ENCODE data around the gene HUWE1. TPM values are rescaled to one million over a fixed set of nuclear protein-coding genes. Genes with fewer than 3 reads are reported as not detected.

Gene HUWE1
- total and polyA plus RNA-seq, 2 of the 13 experiments (the other 11 are each of a cell fraction or from before 2014, with no cell fraction given): 63.2 to 68.1 TPM

DNA sequence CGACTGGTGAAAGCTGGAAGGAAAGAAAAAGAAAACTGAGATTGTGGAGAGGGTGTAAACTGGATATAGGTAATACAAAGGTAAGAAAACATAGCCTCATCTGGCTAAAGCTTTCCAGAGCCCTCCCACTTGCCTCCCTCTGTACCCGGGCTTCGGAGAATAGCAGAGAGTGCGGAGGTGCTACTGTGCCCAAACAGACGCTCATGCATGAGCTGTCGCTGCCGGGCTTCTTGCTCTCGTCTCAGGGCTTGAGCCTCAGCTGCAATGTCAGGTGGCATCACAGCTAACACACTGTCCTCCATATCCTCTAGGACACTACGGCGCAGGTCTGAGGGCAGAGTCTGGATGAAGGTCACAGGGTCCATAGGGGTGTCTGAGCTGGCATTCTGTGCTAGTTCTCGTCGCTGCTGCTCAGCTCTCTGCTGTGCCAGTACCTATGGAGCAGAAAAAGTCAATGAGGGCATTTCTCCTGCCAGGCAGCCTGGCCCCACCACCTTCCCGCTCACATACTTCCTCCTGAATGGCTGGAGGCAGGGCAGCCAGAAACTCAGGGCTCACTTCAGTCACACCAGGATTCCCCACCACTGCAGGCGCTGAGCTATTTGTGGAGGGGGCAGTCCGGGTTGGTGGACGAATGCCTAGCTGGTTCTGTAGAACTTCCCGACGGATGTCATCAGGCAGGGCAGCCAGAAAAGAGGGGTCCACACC, 135.6 kb downstream of the HUWE1 start:
- H4K20me1 ChIP-seq (ENCODE audit: insufficient read depth, low read length): no peaks in the 10 kb centered on the region
- H3K36me3 ChIP-seq (replicated peaks in 1 of 2; ENCODE audit: control insufficient read depth in 1 of 2, insufficient read depth in 2 of 2, low read length in 2 of 2): peaks cover 15 to 68% of the 10 kb centered on the region in 2 experiments; a peak in 4 of 5 replicates
- H3K9me3 ChIP-seq (ENCODE audit: low read length): no peaks in the 10 kb centered on the region
- no peak for TF ChIP-seq BHLHE40 (IDR thresholded peaks at IDR 0.05; ENCODE audit: low read length)
- TF ChIP-seq, protein P1, sequence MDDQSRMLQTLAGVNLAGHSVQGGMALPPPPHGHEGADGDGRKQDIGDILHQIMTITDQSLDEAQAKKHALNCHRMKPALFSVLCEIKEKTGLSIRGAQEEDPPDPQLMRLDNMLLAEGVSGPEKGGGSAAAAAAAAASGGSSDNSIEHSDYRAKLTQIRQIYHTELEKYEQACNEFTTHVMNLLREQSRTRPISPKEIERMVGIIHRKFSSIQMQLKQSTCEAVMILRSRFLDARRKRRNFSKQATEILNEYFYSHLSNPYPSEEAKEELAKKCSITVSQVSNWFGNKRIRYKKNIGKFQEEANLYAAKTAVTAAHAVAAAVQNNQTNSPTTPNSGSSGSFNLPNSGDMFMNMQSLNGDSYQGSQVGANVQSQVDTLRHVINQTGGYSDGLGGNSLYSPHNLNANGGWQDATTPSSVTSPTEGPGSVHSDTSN (CRISPR knock-in tag; IDR thresholded peaks at IDR 0.05; ENCODE audit: borderline replicate concordance): no peak
- TF ChIP-seq HOXA5 (CRISPR knock-in tag; IDR thresholded peaks at IDR 0.05): no peak
- TF ChIP-seq ZNF264 (CRISPR knock-in tag; IDR thresholded peaks at IDR 0.05): no peak
- TF ChIP-seq, protein P2, sequence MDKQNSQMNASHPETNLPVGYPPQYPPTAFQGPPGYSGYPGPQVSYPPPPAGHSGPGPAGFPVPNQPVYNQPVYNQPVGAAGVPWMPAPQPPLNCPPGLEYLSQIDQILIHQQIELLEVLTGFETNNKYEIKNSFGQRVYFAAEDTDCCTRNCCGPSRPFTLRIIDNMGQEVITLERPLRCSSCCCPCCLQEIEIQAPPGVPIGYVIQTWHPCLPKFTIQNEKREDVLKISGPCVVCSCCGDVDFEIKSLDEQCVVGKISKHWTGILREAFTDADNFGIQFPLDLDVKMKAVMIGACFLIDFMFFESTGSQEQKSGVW (CRISPR knock-in tag; IDR thresholded peaks at IDR 0.05; ENCODE audit: borderline replicate concordance): no peak
- TF ChIP-seq REL (CRISPR knock-in tag; conservative IDR thresholded peaks at IDR 0.05): no peak
- no peak for TF ChIP-seq RBM22 (optimal IDR thresholded peaks at IDR 0.05; ENCODE audit: low read length)
- TF ChIP-seq, protein P3, sequence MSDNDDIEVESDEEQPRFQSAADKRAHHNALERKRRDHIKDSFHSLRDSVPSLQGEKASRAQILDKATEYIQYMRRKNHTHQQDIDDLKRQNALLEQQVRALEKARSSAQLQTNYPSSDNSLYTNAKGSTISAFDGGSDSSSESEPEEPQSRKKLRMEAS (IDR thresholded peaks at IDR 0.05): no peak
- no peak for TF ChIP-seq TP53 (CRISPR knock-in tag; conservative IDR thresholded peaks at IDR 0.05)
- no peak for TF ChIP-seq ELF1 (CRISPR knock-in tag; IDR thresholded peaks at IDR 0.05)
- TF ChIP-seq ZNF83 (CRISPR knock-in tag; IDR thresholded peaks at IDR 0.05; ENCODE audit: borderline replicate concordance): no peak
- TF ChIP-seq CEBPB (IDR thresholded peaks at IDR 0.05; ENCODE audit: borderline replicate concordance, low read depth, low read length): no peak
- TF ChIP-seq HNRNPK (IDR thresholded peaks at IDR 0.05; ENCODE audit: low read depth, low read length, poor library complexity, severe bottlenecking): no peak
- no peak for TF ChIP-seq SP2 (CRISPR knock-in tag; IDR thresholded peaks at IDR 0.05)
- TF ChIP-seq, protein P4, sequence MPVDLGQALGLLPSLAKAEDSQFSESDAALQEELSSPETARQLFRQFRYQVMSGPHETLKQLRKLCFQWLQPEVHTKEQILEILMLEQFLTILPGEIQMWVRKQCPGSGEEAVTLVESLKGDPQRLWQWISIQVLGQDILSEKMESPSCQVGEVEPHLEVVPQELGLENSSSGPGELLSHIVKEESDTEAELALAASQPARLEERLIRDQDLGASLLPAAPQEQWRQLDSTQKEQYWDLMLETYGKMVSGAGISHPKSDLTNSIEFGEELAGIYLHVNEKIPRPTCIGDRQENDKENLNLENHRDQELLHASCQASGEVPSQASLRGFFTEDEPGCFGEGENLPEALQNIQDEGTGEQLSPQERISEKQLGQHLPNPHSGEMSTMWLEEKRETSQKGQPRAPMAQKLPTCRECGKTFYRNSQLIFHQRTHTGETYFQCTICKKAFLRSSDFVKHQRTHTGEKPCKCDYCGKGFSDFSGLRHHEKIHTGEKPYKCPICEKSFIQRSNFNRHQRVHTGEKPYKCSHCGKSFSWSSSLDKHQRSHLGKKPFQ (CRISPR knock-in tag; IDR thresholded peaks at IDR 0.05; ENCODE audit: insufficient replicate concordance): no peak
- TF ChIP-seq, protein P5, sequence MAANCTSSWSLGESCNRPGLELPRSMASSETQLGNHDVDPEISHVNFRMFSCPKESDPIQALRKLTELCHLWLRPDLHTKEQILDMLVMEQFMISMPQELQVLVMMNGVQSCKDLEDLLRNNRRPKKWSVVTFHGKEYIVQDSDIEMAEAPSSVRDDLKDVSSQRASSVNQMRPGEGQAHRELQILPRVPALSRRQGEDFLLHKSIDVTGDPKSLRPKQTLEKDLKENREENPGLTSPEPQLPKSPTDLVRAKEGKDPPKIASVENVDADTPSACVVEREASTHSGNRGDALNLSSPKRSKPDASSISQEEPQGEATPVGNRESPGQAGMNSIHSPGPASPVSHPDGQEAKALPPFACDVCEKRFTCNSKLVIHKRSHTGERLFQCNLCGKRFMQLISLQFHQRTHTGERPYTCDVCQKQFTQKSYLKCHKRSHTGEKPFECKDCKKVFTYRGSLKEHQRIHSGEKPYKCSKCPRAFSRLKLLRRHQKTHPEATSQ (CRISPR knock-in tag; IDR thresholded peaks at IDR 0.05; ENCODE audit: borderline replicate concordance): no peak
- TF ChIP-seq SOX13 (IDR thresholded peaks at IDR 0.05): no peak
- no peak for TF ChIP-seq SOX13 (CRISPR knock-in tag; conservative IDR thresholded peaks at IDR 0.05 in 1 of 2, IDR thresholded peaks at IDR 0.05 in 1 of 2)
- ChIA-PET CTCF (ENCODE audit: low intra/inter-chr PET ratio, low total read pairs) (no interaction called here), POLR2A (no interaction called here)
- FAIRE-seq (no peak), ATAC-seq (no peak; the same call in 2 of the 3 replicates), DNase-seq (ENCODE audit: low spot score) (no peak)
- in situ Hi-C loops (cut with HindIII; ENCODE audit: extremely low pct_ligation_motif_present, low pct_unique_long_range_greater_than_20kb): no loop called here
- H3K4me2 ChIP-seq (ENCODE audit: low read depth, low read length): no peak overlapping the region
- WGBS (ENCODE audit: low lambda C conversion rate): 100% methylated on average over 2 of the region's 18 CpGs
- no peak overlapping the region for H3K9ac ChIP-seq (ENCODE audit: insufficient read depth, low read depth, low read length)
- H3K79me2 ChIP-seq (ENCODE audit: insufficient read depth, low read length): no peaks in the 10 kb centered on the region
- H3K4me1 ChIP-seq (ENCODE audit: insufficient read depth, low read length): no peaks in the 10 kb centered on the region
- no TSS peak for BruUV-seq (replicated peaks)
- H3K27me3 ChIP-seq (ENCODE audit: control insufficient read depth in 1 of 2, insufficient read depth in 2 of 2, low read length in 2 of 2): no peaks in the 10 kb centered on the region
- intact Hi-C loops (cut with micrococcal nuclease; ENCODE audit: unreplicated experiment): no loop called here
- no peak overlapping the region for H3K4me3 ChIP-seq (replicated peaks in 1 of 3; ENCODE audit: insufficient read depth in 1 of 3, low read depth in 2 of 3, low read length in 3 of 3)
- no peak overlapping the region for H2AFZ ChIP-seq (ENCODE audit: low read length)
- H3K27ac ChIP-seq (ENCODE audit: extremely low read length, insufficient read depth, low read length): no peak overlapping the region
